HCT116 (cell line): Measurements from ENCODE around the gene SEC31A. TPM values are rescaled to one million over a fixed set of nuclear protein-coding genes. Genes with fewer than 3 reads are reported as not detected.
A peak's percentile ranks its signal among the peaks of the same experiment; 100 is the strongest.

Source experiments
- ATAC-seq: fragments of 200-7000 bp; cut with Tn5 transposase; 2 replicates; pipeline ENCODE4 v1.9.1; 2020; ENCODE audit warnings: mild to moderate bottlenecking, moderate library complexity
- BruUV-seq: library from RNA; stranded (reverse); fragments of 400-500 nt; replicated peaks from 2 replicates; lab custom pipeline; 2021; lab: Mats Ljungman, UMichigan
- CTCF ChIA-PET: fragments of 300-600 bp; sonication (Branson Sonifier 250); formaldehyde crosslinking; loops from one replicate; lab custom pipeline; 2021; ENCODE audit warnings: antibody characterized with exemption; lab: Charles Lee
- POLR2A ChIA-PET: fragments of 300-600, 350-600 bp; sonication (Branson Sonifier 250); formaldehyde crosslinking; loops from one replicate; lab custom pipeline; 2021; ENCODE audit warnings: antibody characterized with exemption; lab: Charles Lee
- RAD21 ChIA-PET, 2 experiments: fragments of 300-600 bp; sonication (Branson Sonifier 250); formaldehyde crosslinking; loops; one replicate each; lab custom pipeline; 2023; ENCODE audit warnings: low total read pairs in 2 of 2; ENCODE audit not compliant: uncharacterized antibody in 2 of 2, unreplicated experiment in 2 of 2, low non-redundant PET in 1 of 2; lab: Charles Lee
- DNase-seq: peaks from one replicate; pipeline ENCODE4 v3.0.0-alpha.2; 2010; ENCODE audit warnings: low read depth, low spot score
- H2AFZ ChIP-seq: fragments of 200-600 bp; shearing (Covaris generic), sonication (generic); 2 replicates; pipeline ENCODE4 v1.6.1; 2017; ENCODE audit warnings: low read depth, mixed run types, mixed read lengths, antibody characterized with exemption, low read length; ENCODE audit not compliant: poor library complexity, severe bottlenecking
- H3K27ac ChIP-seq: 2 replicates; pipeline ENCODE4 v1.5.1; 2012; ENCODE audit warnings: low read depth, low read length
- H3K27me3 ChIP-seq: fragments of 200-600 bp; sonication (generic); 2 replicates; pipeline ENCODE4 v1.6.1; 2016; ENCODE audit warnings: mixed run types, low read length, mixed read lengths; ENCODE audit not compliant: insufficient read depth
- H3K36me3 ChIP-seq, 2 experiments: fragments of 200-500 bp in 1 of 2; fragments of 200-600 bp in 1 of 2; sonication (Bioruptor generic) in 1 of 2; sonication (generic) in 1 of 2; 2 replicates each; pipeline versions ENCODE4 v1.5.1 to v1.6.1; 2014 to 2016; ENCODE audit warnings: low read length in 2 of 2, inconsistent platforms in 1 of 2, mixed read lengths in 1 of 2, mixed run types in 1 of 2; ENCODE audit not compliant: insufficient read depth in 2 of 2, control insufficient read depth in 1 of 2
- H3K4me1 ChIP-seq, 2 experiments: fragments of 200-600 bp in 1 of 2; sonication (generic) in 1 of 2; 2 replicates each; pipeline versions ENCODE4 v1.5.1 to v1.6.1; 2012 to 2017; ENCODE audit warnings: low read length in 2 of 2, inconsistent platforms in 1 of 2, mild to moderate bottlenecking in 1 of 2, mixed read lengths in 1 of 2, mixed run types in 1 of 2, moderate library complexity in 1 of 2; ENCODE audit not compliant: insufficient read depth in 2 of 2, control insufficient read depth in 1 of 2
- H3K4me2 ChIP-seq: fragments of 200-600 bp; sonication (generic); 2 replicates; pipeline ENCODE4 v1.6.1; 2017; ENCODE audit warnings: mixed run types, low read length, mixed read lengths
- H3K4me3 ChIP-seq, 2 experiments: fragments of 200-600 bp in 1 of 2; sonication (generic) in 1 of 2; replicated peaks in 1 of 2; 2 replicates each; pipeline ENCODE4 v1.5.1; 2011 to 2016; ENCODE audit warnings: low read length in 2 of 2, control low read depth in 1 of 2, low read depth in 1 of 2, mild to moderate bottlenecking in 1 of 2, mixed read lengths in 1 of 2, mixed run types in 1 of 2
- H3K79me2 ChIP-seq: fragments of 200-600 bp; sonication (generic); 2 replicates; pipeline ENCODE4 v1.6.1; 2017; ENCODE audit warnings: mild to moderate bottlenecking, mixed run types, low read length, moderate library complexity, mixed read lengths; ENCODE audit not compliant: insufficient read depth
- H3K9ac ChIP-seq: fragments of 200-600 bp; sonication (generic); 2 replicates; pipeline ENCODE4 v1.6.1; 2016; ENCODE audit warnings: low read length, mixed read lengths
- H3K9me2 ChIP-seq: fragments of 200-600 bp; sonication (generic), shearing (Covaris generic); 2 replicates; pipeline ENCODE4 v1.6.1; 2017; ENCODE audit warnings: mixed run types, mild to moderate bottlenecking, moderate library complexity; ENCODE audit not compliant: insufficient read depth
- H3K9me3 ChIP-seq, 2 experiments: fragments of 200-500 bp in 1 of 2; fragments of 200-600 bp in 1 of 2; sonication (Bioruptor generic) in 1 of 2; sonication (generic) in 1 of 2; 2 replicates each; pipeline ENCODE4 v1.6.1; 2014 to 2017; ENCODE audit warnings: low read length in 2 of 2, mixed read lengths in 2 of 2, inconsistent platforms in 1 of 2, low read depth in 1 of 2, mild to moderate bottlenecking in 1 of 2, mixed run types in 1 of 2, moderate library complexity in 1 of 2; ENCODE audit not compliant: control insufficient read depth in 1 of 2, insufficient read depth in 1 of 2
- H4K20me1 ChIP-seq: fragments of 200-600 bp; sonication (generic), shearing (Covaris generic); 2 replicates; pipeline ENCODE4 v1.6.1; 2017; ENCODE audit warnings: mixed run types, mild to moderate bottlenecking, moderate library complexity; ENCODE audit not compliant: insufficient read depth
- CBX3 ChIP-seq: IDR thresholded peaks from 2 replicates; pipeline ENCODE4 v1.6.1; 2012; ENCODE audit warnings: low read depth
- EGR1 ChIP-seq: IDR thresholded peaks from 2 replicates; pipeline ENCODE4 v1.6.1; 2012; ENCODE audit warnings: low read depth
- EZH2phosphoT487 ChIP-seq: fragments of 200-600 bp; IDR thresholded peaks from 2 replicates; pipeline ENCODE4 v1.6.1; 2018; ENCODE audit warnings: antibody characterized with exemption, borderline replicate concordance
- FOSL1 ChIP-seq: IDR thresholded peaks from 2 replicates; pipeline ENCODE4 v1.6.1; 2012; ENCODE audit warnings: low read depth
- MAX ChIP-seq: IDR thresholded peaks from 2 replicates; pipeline ENCODE4 v1.6.1; 2012
- SRF ChIP-seq: IDR thresholded peaks from 2 replicates; pipeline ENCODE4 v1.6.1; 2012; ENCODE audit warnings: low read depth
- ZFX ChIP-seq: fragments of 450-650 bp; IDR thresholded peaks from 2 replicates; pipeline ENCODE4 v1.6.1; 2017
- intact Hi-C: fragments of 100-400 bp; cut with micrococcal nuclease; formaldehyde crosslinking; loops from 2 replicates; pipeline ENCODE4 v1.10.0; 2022
- total RNA-seq: library from RNA; stranded (reverse); gene quantifications from one replicate; pipeline ENCODE4 v1.2.1, GENCODE V29; 2021; ENCODE audit not compliant: unreplicated experiment
- TF ChIP-seq, protein P1 (sequence below), 3 experiments: fragments of 200-600 bp in 1 of 3; sonication (generic) in 1 of 3; IDR thresholded peaks in 2 of 3; conservative IDR thresholded peaks in 1 of 3; 2 replicates each; pipeline ENCODE4 v1.5.1; 2012 to 2017; ENCODE audit warnings: low read depth in 2 of 3, low read length in 2 of 3, antibody characterized with exemption in 1 of 3, borderline replicate concordance in 1 of 3, control low read depth in 1 of 3, mild to moderate bottlenecking in 1 of 3, mixed read lengths in 1 of 3, mixed run types in 1 of 3, moderate library complexity in 1 of 3; ENCODE audit not compliant: insufficient read depth in 1 of 3
- TF ChIP-seq, protein P2 (sequence below): IDR thresholded peaks from 2 replicates; pipeline ENCODE4 v1.6.1; 2012; ENCODE audit warnings: low read depth

Gene SEC31A
- total RNA-seq, 1 experiment from 2014 or later = 78.5 TPM

DNA sequence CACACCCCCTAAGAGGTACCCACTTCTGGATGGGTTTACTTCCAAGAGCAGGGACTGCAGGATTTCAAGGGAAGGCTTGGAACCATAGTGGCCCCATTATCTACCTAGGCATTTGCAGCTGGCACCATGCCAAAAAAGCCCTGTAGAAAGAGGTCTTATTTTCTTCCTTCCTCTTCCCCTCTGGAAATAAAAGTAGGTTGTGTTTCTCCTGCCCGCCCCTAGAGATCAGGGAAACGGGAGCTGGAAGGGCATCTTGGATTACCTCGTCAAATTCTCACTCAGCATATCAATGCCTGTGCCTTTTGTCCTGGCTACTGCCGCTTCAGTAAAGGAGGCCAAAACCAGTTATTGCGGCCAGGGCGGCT lies 93.9 kb downstream of the SEC31A start:
- intact Hi-C loops = loop anchor here (5.0 kb wide), 1 partner anchor 425 kb away; the partner anchor contains the start of gene HNRNPD
- H2AFZ ChIP-seq = no peak overlapping the region
- H3K4me2 ChIP-seq = peak overlapping the region; percentile 92
- H3K27me3 ChIP-seq = no peaks in the 10 kb centered on the region
- ChIA-PET CTCF (no interaction called here), RAD21 (no interaction called here), POLR2A (no interaction called here)
- ATAC-seq = no peak
- no peaks in the 10 kb centered on the region for H3K36me3 ChIP-seq
- no peaks in the 10 kb centered on the region for H3K9me3 ChIP-seq
- H3K4me3 ChIP-seq = peak overlapping the region; percentile 64 to 80
- no peaks in the 10 kb centered on the region for H3K9me2 ChIP-seq
- no peak overlapping the region for H3K9ac ChIP-seq
- DNase-seq = no peak
- no peak overlapping the region for H3K27ac ChIP-seq
- H3K4me1 ChIP-seq = peaks cover 13 to 25% of the 10 kb centered on the region in 2 experiments; a peak in 3 of 4 replicates
- H4K20me1 ChIP-seq = no peaks in the 10 kb centered on the region; the same call in 1 of the 2 replicates
- TF ChIP-seq FOSL1 (no peak), EGR1 (no peak), ZFX (no peak), SRF (no peak), CBX3 (no peak), EZH2phosphoT487 (no peak), MAX (no peak)
- TF ChIP-seq, protein P1, sequence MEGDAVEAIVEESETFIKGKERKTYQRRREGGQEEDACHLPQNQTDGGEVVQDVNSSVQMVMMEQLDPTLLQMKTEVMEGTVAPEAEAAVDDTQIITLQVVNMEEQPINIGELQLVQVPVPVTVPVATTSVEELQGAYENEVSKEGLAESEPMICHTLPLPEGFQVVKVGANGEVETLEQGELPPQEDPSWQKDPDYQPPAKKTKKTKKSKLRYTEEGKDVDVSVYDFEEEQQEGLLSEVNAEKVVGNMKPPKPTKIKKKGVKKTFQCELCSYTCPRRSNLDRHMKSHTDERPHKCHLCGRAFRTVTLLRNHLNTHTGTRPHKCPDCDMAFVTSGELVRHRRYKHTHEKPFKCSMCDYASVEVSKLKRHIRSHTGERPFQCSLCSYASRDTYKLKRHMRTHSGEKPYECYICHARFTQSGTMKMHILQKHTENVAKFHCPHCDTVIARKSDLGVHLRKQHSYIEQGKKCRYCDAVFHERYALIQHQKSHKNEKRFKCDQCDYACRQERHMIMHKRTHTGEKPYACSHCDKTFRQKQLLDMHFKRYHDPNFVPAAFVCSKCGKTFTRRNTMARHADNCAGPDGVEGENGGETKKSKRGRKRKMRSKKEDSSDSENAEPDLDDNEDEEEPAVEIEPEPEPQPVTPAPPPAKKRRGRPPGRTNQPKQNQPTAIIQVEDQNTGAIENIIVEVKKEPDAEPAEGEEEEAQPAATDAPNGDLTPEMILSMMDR (IDR thresholded peaks at IDR 0.05 in 2 of 3, conservative IDR thresholded peaks at IDR 0.05 in 1 of 3; ENCODE audit: borderline replicate concordance in 1 of 3, insufficient read depth in 1 of 3, low read depth in 2 of 3, low read length in 2 of 3) = no peak
- TF ChIP-seq, protein P2, sequence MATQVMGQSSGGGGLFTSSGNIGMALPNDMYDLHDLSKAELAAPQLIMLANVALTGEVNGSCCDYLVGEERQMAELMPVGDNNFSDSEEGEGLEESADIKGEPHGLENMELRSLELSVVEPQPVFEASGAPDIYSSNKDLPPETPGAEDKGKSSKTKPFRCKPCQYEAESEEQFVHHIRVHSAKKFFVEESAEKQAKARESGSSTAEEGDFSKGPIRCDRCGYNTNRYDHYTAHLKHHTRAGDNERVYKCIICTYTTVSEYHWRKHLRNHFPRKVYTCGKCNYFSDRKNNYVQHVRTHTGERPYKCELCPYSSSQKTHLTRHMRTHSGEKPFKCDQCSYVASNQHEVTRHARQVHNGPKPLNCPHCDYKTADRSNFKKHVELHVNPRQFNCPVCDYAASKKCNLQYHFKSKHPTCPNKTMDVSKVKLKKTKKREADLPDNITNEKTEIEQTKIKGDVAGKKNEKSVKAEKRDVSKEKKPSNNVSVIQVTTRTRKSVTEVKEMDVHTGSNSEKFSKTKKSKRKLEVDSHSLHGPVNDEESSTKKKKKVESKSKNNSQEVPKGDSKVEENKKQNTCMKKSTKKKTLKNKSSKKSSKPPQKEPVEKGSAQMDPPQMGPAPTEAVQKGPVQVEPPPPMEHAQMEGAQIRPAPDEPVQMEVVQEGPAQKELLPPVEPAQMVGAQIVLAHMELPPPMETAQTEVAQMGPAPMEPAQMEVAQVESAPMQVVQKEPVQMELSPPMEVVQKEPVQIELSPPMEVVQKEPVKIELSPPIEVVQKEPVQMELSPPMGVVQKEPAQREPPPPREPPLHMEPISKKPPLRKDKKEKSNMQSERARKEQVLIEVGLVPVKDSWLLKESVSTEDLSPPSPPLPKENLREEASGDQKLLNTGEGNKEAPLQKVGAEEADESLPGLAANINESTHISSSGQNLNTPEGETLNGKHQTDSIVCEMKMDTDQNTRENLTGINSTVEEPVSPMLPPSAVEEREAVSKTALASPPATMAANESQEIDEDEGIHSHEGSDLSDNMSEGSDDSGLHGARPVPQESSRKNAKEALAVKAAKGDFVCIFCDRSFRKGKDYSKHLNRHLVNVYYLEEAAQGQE = no peak
- H3K79me2 ChIP-seq = peaks cover 18% of the 10 kb centered on the region; the same call in 1 of the 2 replicates
- BruUV-seq = no TSS peak
